Peyer's patch (tissue), 4 donors: ENCODE data around the gene SAMD11. TPM values are rescaled to one million over a fixed set of nuclear protein-coding genes. Genes with fewer than 3 reads are reported as not detected.

ENCODE experiments used
- DNase-seq, 3 donors: peaks; one replicate each; pipeline ENCODE4 v3.0.0-alpha.2; 2017 to 2019
- H3K27ac ChIP-seq, 4 donors: fragments of 200-600 bp; sonication (generic); one replicate each; pipeline ENCODE4 v1.5.1; 2016 to 2019
- H3K27me3 ChIP-seq, 2 donors: fragments of 200-600 bp; sonication (generic); one replicate each; pipeline ENCODE4 v1.5.1; 2019
- H3K36me3 ChIP-seq, 3 donors: fragments of 200-600 bp; sonication (generic); one replicate each; pipeline ENCODE4 v1.5.1; 2016 to 2019
- H3K4me1 ChIP-seq, 4 donors: fragments of 200-600 bp; sonication (generic); one replicate each; pipeline ENCODE4 v1.5.1; 2016 to 2019
- H3K4me3 ChIP-seq, 4 donors: fragments of 200-600 bp; sonication (generic); 1 replicate in 3 of 4; 2 replicates in 1 of 4; pipeline ENCODE4 v1.5.1; 2016 to 2019; ENCODE audit warnings: mild to moderate bottlenecking in 1 of 4
- H3K9me3 ChIP-seq, 4 donors: fragments of 200-600 bp; sonication (generic); one replicate each; pipeline ENCODE4 v1.5.1; 2016 to 2019; ENCODE audit warnings: mild to moderate bottlenecking in 1 of 4
- CTCF ChIP-seq, 6 experiments: fragments of 450-650 bp in 4 of 6; fragments of 200-600 bp in 2 of 6; sonication (generic) in 1 of 6; IDR thresholded peaks; one replicate each; pipeline ENCODE4 v1.5.1; 2017 to 2019; ENCODE audit warnings: antibody characterized with exemption in 6 of 6, mild to moderate bottlenecking in 3 of 6, moderate library complexity in 1 of 6
- POLR2A ChIP-seq, 2 donors: fragments of 450-650 bp; IDR thresholded peaks; one replicate each; pipeline ENCODE4 v1.5.1; 2017; ENCODE audit warnings: antibody characterized with exemption in 2 of 2, mild to moderate bottlenecking in 2 of 2, moderate library complexity in 2 of 2
- total RNA-seq, 4 donors: library from RNA; depleted of rRNA; stranded (reverse); fragments of >200 nt; gene quantifications; one replicate each; pipeline ENCODE4 v1.1.0, GENCODE V29; 2016

SAMD11 gene
- total RNA-seq, 4 donors from 2014 or later, result 1.1 to 5.0 (median 2.2) TPM

- H3K9me3 ChIP-seq, result no peaks in the 10 kb centered on the region
- H3K4me1 ChIP-seq, result peaks cover 5 to 38% (median 25%) of the 10 kb centered on the region in 4 donors
- DNase-seq, result no peak
- peaks cover 0 to 52% of the 10 kb centered on the region in 2 donors for H3K27me3 ChIP-seq
- no peak overlapping the region for H3K4me3 ChIP-seq
- no peaks in the 10 kb centered on the region for H3K36me3 ChIP-seq
- no peak overlapping the region for H3K27ac ChIP-seq
- no peak for TF ChIP-seq CTCF (IDR thresholded peaks at IDR 0.05)
- no peak for TF ChIP-seq POLR2A (IDR thresholded peaks at IDR 0.05)
Measured at GRCh38 chr1:937521-937920, 13.8 kb downstream of the SAMD11 start.

DNA sequence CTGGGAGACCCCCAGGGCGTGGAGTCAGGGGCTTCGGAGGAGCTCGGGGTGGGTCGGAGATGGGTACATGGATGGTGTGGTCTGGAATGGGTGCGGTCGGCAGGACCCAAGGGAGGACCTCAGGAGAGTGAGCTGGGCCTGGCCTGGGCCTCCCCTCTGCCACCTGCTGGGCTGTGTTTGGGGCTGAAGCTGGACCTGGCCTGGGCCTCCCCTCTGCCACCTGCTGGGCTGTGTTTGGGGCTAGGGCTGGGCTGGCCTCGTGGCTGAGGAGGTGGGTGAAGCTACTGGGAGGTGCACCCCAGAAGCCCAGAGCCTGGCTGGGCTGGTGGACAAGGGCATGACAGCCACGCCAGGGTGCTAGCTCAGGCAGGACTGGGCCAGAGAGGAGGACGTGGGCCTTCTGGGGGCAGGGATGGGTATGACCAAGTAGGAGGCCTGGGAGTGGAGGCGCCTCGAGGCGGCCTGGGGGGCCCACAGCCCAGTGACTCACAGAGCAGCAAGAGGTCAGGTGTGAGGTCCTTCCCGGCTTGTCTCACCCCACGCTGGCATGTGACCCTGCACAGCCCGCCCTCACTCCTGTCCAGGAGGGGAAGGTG is 14.5 kb downstream of the SAMD11 start:
- H3K27me3 ChIP-seq, result peaks cover 0 to 59% of the 10 kb centered on the region in 2 donors
- H3K4me1 ChIP-seq, result peaks cover 5 to 45% (median 27%) of the 10 kb centered on the region in 4 donors
- H3K36me3 ChIP-seq, result no peaks in the 10 kb centered on the region
- H3K27ac ChIP-seq, result no peak overlapping the region
- peak in 1 of 3 donors; percentile 63 for DNase-seq
- TF ChIP-seq CTCF (IDR thresholded peaks at IDR 0.05) (peak in 4 of 6 experiments; percentile 30 to 66 (median 62)), POLR2A (IDR thresholded peaks at IDR 0.05) (no peak)
- no peaks in the 10 kb centered on the region for H3K9me3 ChIP-seq
- H3K4me3 ChIP-seq, result no peak overlapping the region

DNA sequence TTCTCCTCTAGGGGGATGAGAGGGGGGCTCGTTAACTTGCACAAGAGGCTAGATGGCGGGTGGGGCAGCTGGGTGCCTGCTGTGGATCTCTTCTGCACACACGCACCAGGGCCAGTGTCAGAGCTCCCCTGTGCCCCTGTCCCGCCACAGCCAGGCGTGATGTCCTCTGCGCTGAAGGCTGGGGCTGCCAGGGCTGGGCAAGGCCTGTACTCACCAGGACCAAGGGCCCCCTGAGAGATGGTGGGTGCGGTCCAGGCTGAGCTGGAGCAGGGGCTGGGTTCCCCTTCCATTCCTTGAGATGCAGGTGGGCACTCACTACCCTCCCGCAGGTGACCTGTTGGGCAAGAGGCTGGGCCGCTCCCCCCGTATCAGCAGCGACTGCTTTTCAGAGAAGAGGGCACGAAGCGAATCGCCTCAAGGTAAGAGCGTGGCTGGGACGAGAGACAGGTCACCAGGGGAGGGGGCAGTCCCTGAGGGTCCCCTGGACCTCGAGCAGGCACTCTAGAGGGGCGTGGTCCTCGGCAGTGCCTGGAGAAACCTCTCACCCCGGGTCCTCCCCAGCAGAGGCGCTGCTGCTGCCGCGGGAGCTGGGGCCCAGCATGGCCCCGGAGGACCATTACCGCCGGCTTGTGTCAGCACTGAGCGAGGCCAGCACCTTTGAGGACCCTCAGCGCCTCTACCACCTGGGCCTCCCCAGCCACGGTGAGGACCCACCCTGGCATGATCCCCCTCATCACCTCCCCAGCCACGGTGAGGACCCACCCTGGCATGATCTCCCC is 15.2 kb downstream of the SAMD11 start:
- H3K9me3 ChIP-seq, result no peaks in the 10 kb centered on the region
- no peak overlapping the region for H3K27ac ChIP-seq
- no peak for DNase-seq
- H3K4me1 ChIP-seq, result peaks cover 5 to 51% (median 27%) of the 10 kb centered on the region in 4 donors
- H3K27me3 ChIP-seq, result peaks cover 0 to 55% of the 10 kb centered on the region in 2 donors
- no peak overlapping the region for H3K4me3 ChIP-seq
- no peaks in the 10 kb centered on the region for H3K36me3 ChIP-seq
- TF ChIP-seq POLR2A (IDR thresholded peaks at IDR 0.05) (no peak), CTCF (IDR thresholded peaks at IDR 0.05) (no peak)

DNA sequence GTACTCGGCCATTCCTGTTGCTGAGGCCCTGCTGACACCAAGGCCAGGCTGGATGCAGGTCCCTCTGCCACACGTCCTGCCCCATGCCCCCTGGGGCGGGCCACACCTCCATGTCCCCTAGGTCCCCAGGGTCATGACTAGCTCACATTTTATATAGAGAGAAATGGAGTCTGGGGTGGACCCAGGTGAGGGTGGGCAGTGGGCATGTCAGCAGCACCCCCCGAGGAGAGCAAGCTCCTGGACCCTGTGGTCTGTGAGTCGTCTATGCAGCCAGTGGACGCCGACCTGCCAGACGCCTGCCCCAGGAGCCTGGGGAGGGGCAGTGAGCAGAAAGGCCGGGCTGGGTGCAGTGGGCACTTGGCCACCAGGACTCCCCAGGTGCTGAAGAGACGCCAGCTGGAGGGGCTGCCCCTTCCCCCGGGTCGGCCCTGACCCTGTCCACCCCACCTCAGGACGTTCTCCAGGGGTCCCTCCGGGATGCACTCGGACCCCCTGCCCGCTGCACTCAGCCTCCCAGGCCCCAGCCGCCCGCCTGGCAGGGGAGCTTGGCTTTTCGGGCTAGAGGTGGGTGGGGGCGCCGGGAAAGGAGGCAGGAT is 15.9 kb downstream of the SAMD11 start:
- Histone ChIP-seq H3K36me3 (no peaks in the 10 kb centered on the region), H3K27me3 (peaks cover 0 to 55% of the 10 kb centered on the region in 2 donors), H3K27ac (peak overlapping the region in 1 of 4 donors; percentile 70), H3K4me3 (peak overlapping the region in 2 of 4 donors; percentile 52 to 53), H3K4me1 (peaks cover 5 to 51% (median 27%) of the 10 kb centered on the region in 4 donors), H3K9me3 (no peaks in the 10 kb centered on the region)
- no peak for DNase-seq
- no peak for TF ChIP-seq POLR2A (IDR thresholded peaks at IDR 0.05)
- no peak for TF ChIP-seq CTCF (IDR thresholded peaks at IDR 0.05)

- no peak for TF ChIP-seq POLR2A (IDR thresholded peaks at IDR 0.05)
- TF ChIP-seq CTCF (IDR thresholded peaks at IDR 0.05), result no peak
- Histone ChIP-seq H3K27ac (peak overlapping the region; percentile 49 to 74 (median 71)), H3K4me1 (peaks cover 5 to 51% (median 27%) of the 10 kb centered on the region in 4 donors), H3K9me3 (no peaks in the 10 kb centered on the region), H3K4me3 (peak overlapping the region; percentile 15 to 53 (median 51)), H3K27me3 (peaks cover 0 to 50% of the 10 kb centered on the region in 2 donors), H3K36me3 (peaks cover 0 to 6% (median 0%) of the 10 kb centered on the region in 3 donors)
- DNase-seq, result peak in 2 of 3 donors; percentile 63
Measured at GRCh38 chr1:940107-941014, 16.6 kb downstream of the SAMD11 start.
